DND-41 (cell line): ENCODE results near the gene NCK1.

Experiments used
- ATAC-seq: fragments of 200-7000 bp; cut with Tn5 transposase; 3 replicates; pipeline ENCODE4 v1.9.1; 2021; ENCODE audit warnings: low read depth; ENCODE audit not compliant: insufficient read depth
- DNase-seq: peaks from one replicate; pipeline ENCODE4 v3.0.0-alpha.2; 2020
- H2AFZ ChIP-seq: 2 replicates; pipeline ENCODE4 v1.6.0; 2012; ENCODE audit warnings: low read depth, low read length
- H3K27ac ChIP-seq: 2 replicates; pipeline ENCODE4 v1.5.1; 2012; ENCODE audit warnings: low read length, inconsistent platforms
- H3K27me3 ChIP-seq: fragments of 200-600 bp; sonication (generic); 2 replicates; pipeline ENCODE4 v1.6.0; 2012; ENCODE audit warnings: low read length, mild to moderate bottlenecking, inconsistent platforms; ENCODE audit not compliant: insufficient read depth, poor library complexity
- H3K36me3 ChIP-seq: 2 replicates; pipeline ENCODE4 v1.5.1; 2012; ENCODE audit warnings: low read length, inconsistent platforms; ENCODE audit not compliant: insufficient read depth
- H3K4me1 ChIP-seq: 2 replicates; pipeline ENCODE4 v1.5.1; 2012; ENCODE audit warnings: mild to moderate bottlenecking, low read length; ENCODE audit not compliant: insufficient read depth
- H3K4me2 ChIP-seq: 2 replicates; pipeline ENCODE4 v1.6.0; 2012; ENCODE audit warnings: mild to moderate bottlenecking, moderate library complexity, low read length, inconsistent platforms; ENCODE audit not compliant: insufficient read depth
- H3K4me3 ChIP-seq, 2 experiments: fragments of 200-600 bp in 1 of 2; shearing (Covaris generic) in 1 of 2; 2 replicates each; pipeline ENCODE4 v1.5.1; 2012 to 2016; ENCODE audit warnings: inconsistent platforms in 2 of 2, low read length in 2 of 2, mild to moderate bottlenecking in 2 of 2, low read depth in 1 of 2, moderate library complexity in 1 of 2
- H3K79me2 ChIP-seq: 2 replicates; pipeline ENCODE4 v1.6.0; 2012; ENCODE audit warnings: low read length, inconsistent platforms; ENCODE audit not compliant: insufficient read depth
- H3K9ac ChIP-seq: 2 replicates; pipeline ENCODE4 v1.6.0; 2012; ENCODE audit warnings: low read depth, mild to moderate bottlenecking, inconsistent platforms, low read length, moderate library complexity
- H3K9me3 ChIP-seq: 2 replicates; pipeline ENCODE4 v1.5.1; 2012; ENCODE audit warnings: low read length, moderate library complexity, mild to moderate bottlenecking, inconsistent platforms; ENCODE audit not compliant: insufficient read depth, severe bottlenecking
- H4K20me1 ChIP-seq: 2 replicates; pipeline ENCODE4 v1.6.0; 2012; ENCODE audit warnings: low read length; ENCODE audit not compliant: insufficient read depth
- CTCF ChIP-seq: IDR thresholded peaks from 2 replicates; pipeline ENCODE4 v1.5.1; 2012; ENCODE audit warnings: borderline replicate concordance, low read length, moderate library complexity, mild to moderate bottlenecking; ENCODE audit not compliant: poor library complexity, severe bottlenecking; ENCODE audit errors: extremely low read depth
- EZH2 ChIP-seq: IDR thresholded peaks from 3 replicates; pipeline ENCODE4 v1.6.1; 2012; ENCODE audit warnings: borderline replicate concordance, low read depth, mild to moderate bottlenecking, moderate library complexity, low read length, inconsistent platforms; ENCODE audit not compliant: severe bottlenecking

The NCK1 gene

GRCh38 chr3:136994772-136995516 is 132.9 kb downstream of the NCK1 start:
- no peak for TF ChIP-seq CTCF
- TF ChIP-seq EZH2, result no peak
- Histone ChIP-seq H3K9ac (no peak overlapping the region), H3K4me2 (no peak overlapping the region), H3K27ac (no peak overlapping the region), H4K20me1 (no peaks in the 10 kb centered on the region), H2AFZ (no peak overlapping the region), H3K79me2 (no peaks in the 10 kb centered on the region), H3K27me3 (no peaks in the 10 kb centered on the region), H3K36me3 (no peaks in the 10 kb centered on the region), H3K9me3 (no peaks in the 10 kb centered on the region), H3K4me1 (no peaks in the 10 kb centered on the region), H3K4me3 (no peak overlapping the region)
- ATAC-seq (no peak), DNase-seq (no peak)

GRCh38 chr3:136995652-136996051 is 133.6 kb downstream of the NCK1 start:
- Histone ChIP-seq H3K9me3 (no peaks in the 10 kb centered on the region), H2AFZ (no peak overlapping the region), H3K4me3 (no peak overlapping the region), H3K4me2 (no peak overlapping the region), H3K4me1 (no peaks in the 10 kb centered on the region), H3K36me3 (no peaks in the 10 kb centered on the region), H3K27me3 (no peaks in the 10 kb centered on the region), H3K27ac (no peak overlapping the region), H3K9ac (no peak overlapping the region), H4K20me1 (no peaks in the 10 kb centered on the region), H3K79me2 (no peaks in the 10 kb centered on the region)
- TF ChIP-seq CTCF (no peak), EZH2 (no peak)
- ATAC-seq (no peak), DNase-seq (no peak)
